ACC112 (cell line): ENCODE results near the gene ALG12.

Experiments used
- H2AFZ ChIP-seq: fragments of 200-600 bp; sonication (generic); one replicate; pipeline ENCODE4 v1.6.0; 2017; ENCODE audit warnings: antibody characterized with exemption, low read length; ENCODE audit not compliant: unreplicated experiment
- H3K27ac ChIP-seq: fragments of 200-600 bp; sonication (generic); 2 replicates; pipeline ENCODE4 v1.5.1; 2014; ENCODE audit warnings: low read depth, mild to moderate bottlenecking, antibody characterized with exemption, low read length, moderate library complexity
- H3K27me3 ChIP-seq: fragments of 200-600 bp; sonication (generic); 2 replicates; pipeline ENCODE4 v1.6.1; 2014; ENCODE audit warnings: mild to moderate bottlenecking, antibody characterized with exemption, low read length, moderate library complexity, mixed read lengths; ENCODE audit not compliant: insufficient read depth
- H3K36me3 ChIP-seq: fragments of 200-600 bp; sonication (generic); 2 replicates; pipeline ENCODE4 v1.6.1; 2016; ENCODE audit warnings: mild to moderate bottlenecking, antibody characterized with exemption, low read length, moderate library complexity, mixed read lengths; ENCODE audit not compliant: insufficient read depth
- H3K4me1 ChIP-seq: fragments of 200-600 bp; sonication (generic); one replicate; pipeline ENCODE4 v1.6.1; 2016; ENCODE audit warnings: low read length, mixed read lengths; ENCODE audit not compliant: insufficient read depth, unreplicated experiment, control insufficient read depth
- H3K4me3 ChIP-seq: fragments of 200-600 bp; sonication (generic); 2 replicates; pipeline ENCODE4 v1.5.1; 2014; ENCODE audit warnings: mild to moderate bottlenecking, low read depth, low read length
- H3K79me2 ChIP-seq: fragments of 200-600 bp; sonication (generic); one replicate; pipeline ENCODE4 v1.6.0; 2016; ENCODE audit warnings: low read length; ENCODE audit not compliant: control insufficient read depth, unreplicated experiment, insufficient read depth

ALG12 gene

DNA sequence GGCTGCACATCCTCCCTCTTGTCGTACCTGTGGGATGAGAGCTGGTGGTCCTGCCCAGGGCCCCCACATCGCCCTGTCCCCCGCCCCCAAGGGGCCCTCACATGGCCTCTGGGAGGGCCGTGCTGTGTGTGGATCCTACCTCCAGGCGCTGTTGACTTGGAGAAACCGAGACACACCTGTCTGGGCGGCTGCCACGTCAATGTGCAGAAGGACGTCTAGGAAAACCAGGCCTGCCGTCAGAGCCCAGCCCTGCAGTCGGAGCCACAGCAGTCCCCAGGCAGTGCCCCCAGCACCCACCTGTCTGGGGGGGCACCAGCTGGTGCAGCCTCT, 14.2 kb downstream of the ALG12 start:
- no peak overlapping the region for H2AFZ ChIP-seq
- no peaks in the 10 kb centered on the region for H3K36me3 ChIP-seq
- no peak overlapping the region for H3K27ac ChIP-seq
- H3K79me2 ChIP-seq: no peaks in the 10 kb centered on the region
- H3K4me3 ChIP-seq: no peak overlapping the region
- H3K27me3 ChIP-seq: no peaks in the 10 kb centered on the region
- H3K4me1 ChIP-seq: no peaks in the 10 kb centered on the region

DNA sequence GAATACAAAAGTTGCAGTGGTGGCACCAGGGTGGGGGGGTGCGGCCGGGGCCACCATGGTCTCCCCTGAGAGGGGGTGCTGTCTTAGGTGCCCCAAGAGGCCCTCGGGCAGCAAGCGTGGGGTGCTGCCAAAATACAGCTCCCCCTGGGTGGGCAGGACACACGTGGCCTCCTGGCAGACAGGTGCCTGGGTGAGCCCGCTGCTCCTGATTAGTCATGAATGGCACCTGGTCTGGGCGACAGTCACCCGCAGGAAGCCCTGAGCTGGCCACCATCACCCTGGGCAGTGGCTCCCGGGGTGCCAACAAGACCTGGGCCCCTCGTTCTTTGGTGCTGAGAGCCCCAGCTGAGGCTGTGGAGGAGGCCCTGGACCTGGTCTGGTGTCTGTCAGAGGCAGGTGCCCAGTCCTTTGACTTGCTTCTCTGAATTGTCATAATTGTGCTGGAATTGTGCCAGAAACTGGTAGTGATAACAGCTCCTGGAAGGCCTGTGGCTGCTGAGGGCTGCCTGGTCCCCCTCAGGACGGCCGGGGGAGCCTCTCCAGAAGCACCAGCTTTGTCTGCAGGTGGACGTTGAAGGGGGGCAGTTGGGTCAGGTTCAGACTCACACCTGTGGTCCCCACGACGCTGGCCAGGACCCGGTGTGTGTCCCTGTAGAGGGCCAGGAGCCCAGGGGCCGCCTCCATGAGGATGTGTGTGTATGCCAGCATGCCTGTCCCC, 14.8 kb downstream of the ALG12 start:
- Histone ChIP-seq H3K36me3 (no peaks in the 10 kb centered on the region), H3K4me3 (no peak overlapping the region), H3K27me3 (no peaks in the 10 kb centered on the region), H3K4me1 (no peaks in the 10 kb centered on the region), H2AFZ (no peak overlapping the region), H3K79me2 (no peaks in the 10 kb centered on the region), H3K27ac (no peak overlapping the region)

DNA sequence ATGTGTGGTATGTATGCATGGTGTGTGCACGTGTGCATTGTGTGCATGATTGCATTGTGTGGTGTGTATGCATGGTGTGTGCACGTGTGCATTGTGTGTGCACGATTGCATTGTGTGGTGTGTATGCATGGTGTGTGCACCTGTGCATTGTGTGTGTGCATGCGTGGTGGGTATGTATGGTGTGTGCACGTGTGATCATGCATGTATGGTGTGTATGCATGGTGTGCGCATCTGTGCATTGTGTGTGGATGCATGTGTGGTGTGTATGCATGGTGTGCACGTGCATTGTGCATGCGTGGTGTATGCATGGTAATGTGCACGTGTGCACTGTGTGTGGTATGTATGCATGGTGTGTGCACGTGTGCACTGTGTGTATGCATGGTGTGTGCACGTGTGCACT, 16.8 kb downstream of the ALG12 start:
- no peaks in the 10 kb centered on the region for H3K79me2 ChIP-seq
- H3K4me3 ChIP-seq: no peak overlapping the region
- no peak overlapping the region for H2AFZ ChIP-seq
- no peaks in the 10 kb centered on the region for H3K27me3 ChIP-seq
- H3K36me3 ChIP-seq: no peaks in the 10 kb centered on the region
- no peak overlapping the region for H3K27ac ChIP-seq
- H3K4me1 ChIP-seq: no peaks in the 10 kb centered on the region

DNA sequence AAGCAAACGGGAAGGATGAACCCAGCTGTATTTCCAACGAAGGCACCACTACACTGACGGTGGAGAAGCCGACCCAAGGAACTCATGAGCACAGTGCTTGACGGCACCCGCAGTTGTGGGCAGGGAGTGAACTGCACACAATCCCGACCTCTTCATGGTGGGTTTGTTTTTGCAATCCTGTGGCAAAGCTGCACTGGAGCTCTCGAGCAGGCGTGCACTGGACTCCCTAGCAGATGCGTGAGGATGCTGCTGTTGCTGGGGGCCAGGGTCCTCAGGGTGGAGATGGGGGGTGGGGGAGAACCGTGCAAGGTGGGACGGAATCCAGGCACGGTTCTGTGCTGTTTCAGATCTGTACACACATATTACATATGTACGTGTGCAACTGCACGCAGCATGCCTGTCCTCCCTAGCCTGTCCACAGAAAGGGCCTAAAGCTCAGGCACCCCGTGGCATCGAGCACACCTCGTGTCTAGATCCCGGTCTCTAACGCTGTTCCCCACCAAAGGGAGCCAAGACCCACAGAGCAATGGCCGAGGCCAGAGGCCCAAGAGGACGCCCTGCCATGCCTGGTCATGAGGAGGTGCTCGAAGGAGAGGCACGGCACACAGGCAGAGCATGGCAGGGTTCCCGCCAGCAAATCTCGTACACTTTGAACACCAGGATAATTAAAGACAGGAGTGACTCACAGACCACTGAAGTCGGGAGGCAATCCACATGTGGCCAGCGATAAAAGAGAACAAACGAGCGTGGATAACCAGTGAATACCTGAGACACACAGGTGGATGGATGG, 17.6 kb downstream of the ALG12 start:
- H3K4me1 ChIP-seq: no peaks in the 10 kb centered on the region
- no peaks in the 10 kb centered on the region for H3K36me3 ChIP-seq
- H2AFZ ChIP-seq: no peak overlapping the region
- H3K27me3 ChIP-seq: no peaks in the 10 kb centered on the region
- H3K79me2 ChIP-seq: no peaks in the 10 kb centered on the region
- H3K4me3 ChIP-seq: no peak overlapping the region
- H3K27ac ChIP-seq: no peak overlapping the region

DNA sequence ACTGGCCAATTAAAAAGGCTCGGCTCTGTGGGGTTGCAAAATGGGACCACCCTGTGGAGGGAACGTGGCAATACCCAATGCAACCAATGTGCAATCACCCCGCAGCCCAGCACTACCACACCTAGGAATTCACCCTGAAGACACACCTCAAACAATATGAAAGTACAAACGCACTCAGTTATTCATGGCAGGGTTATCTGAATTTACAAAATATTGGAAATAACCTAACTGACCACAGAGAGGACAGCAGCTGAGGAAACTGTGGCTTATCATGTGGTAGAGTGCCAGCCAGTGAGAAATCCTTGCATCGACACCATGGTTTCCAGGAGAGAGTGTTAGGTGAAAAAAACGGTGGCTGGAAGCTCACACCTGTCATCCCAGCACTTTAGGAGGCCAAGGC, 18.7 kb downstream of the ALG12 start:
- no peak overlapping the region for H3K27ac ChIP-seq
- H3K36me3 ChIP-seq: no peaks in the 10 kb centered on the region
- no peak overlapping the region for H2AFZ ChIP-seq
- H3K4me1 ChIP-seq: no peaks in the 10 kb centered on the region
- H3K79me2 ChIP-seq: no peaks in the 10 kb centered on the region
- H3K27me3 ChIP-seq: no peaks in the 10 kb centered on the region
- no peak overlapping the region for H3K4me3 ChIP-seq

DNA sequence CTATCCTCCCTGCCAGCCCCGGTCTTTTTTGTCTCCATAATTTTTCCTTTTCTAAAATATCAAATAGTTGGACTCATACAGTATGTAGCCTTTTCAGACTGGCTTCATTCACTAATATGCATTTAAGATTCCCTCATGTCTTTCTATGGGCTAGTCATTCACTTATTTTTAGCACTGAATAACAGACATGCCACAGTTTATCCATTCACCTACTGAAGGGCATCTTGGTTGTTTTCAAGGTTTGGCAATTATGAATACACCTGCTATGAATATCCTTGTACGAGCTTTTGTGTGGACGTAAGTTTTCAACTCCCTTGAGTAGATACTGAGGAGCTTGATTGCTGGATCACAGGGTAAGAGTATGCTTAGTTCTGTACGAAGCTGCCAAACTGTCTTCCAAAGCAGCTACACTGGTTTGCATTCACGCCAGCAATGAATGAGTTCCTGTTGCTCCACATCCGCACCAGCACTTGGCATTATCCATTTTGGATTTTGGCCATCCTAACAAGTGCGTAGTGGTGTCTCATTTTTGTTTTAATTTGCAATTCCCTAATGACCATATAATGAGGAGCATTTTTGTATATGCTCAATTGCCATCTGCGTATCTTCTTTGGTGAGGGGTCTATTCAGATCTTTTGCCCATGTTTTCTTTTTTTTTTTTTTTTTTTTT, 21.1 kb downstream of the ALG12 start:
- H3K4me1 ChIP-seq: no peaks in the 10 kb centered on the region
- H2AFZ ChIP-seq: no peak overlapping the region
- H3K79me2 ChIP-seq: no peaks in the 10 kb centered on the region
- H3K36me3 ChIP-seq: no peaks in the 10 kb centered on the region
- H3K27ac ChIP-seq: no peak overlapping the region
- no peaks in the 10 kb centered on the region for H3K27me3 ChIP-seq
- no peak overlapping the region for H3K4me3 ChIP-seq

DNA sequence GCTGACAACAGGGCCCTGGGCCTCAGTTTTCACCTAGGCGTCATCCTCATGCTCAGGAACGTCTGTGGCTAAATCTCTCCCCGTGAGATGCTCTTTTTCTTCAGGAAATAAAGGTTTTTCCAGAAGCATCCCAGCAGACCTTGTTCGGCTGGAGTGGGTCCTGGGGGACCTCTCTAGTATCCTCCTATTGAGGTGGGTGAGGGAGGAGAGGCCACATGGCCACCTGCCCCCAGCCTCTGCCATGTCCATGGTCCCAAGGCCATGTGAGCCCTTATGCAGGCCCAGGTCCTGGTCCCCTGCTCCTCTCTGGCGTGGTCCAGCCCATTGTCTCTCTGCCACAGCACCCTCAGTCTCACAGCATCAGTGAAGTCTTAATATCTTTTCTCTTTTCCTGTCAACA, 22.0 kb downstream of the ALG12 start:
- Histone ChIP-seq H3K4me1 (no peaks in the 10 kb centered on the region), H2AFZ (no peak overlapping the region), H3K79me2 (no peaks in the 10 kb centered on the region), H3K36me3 (no peaks in the 10 kb centered on the region), H3K27ac (no peak overlapping the region), H3K27me3 (no peaks in the 10 kb centered on the region), H3K4me3 (no peak overlapping the region)

DNA sequence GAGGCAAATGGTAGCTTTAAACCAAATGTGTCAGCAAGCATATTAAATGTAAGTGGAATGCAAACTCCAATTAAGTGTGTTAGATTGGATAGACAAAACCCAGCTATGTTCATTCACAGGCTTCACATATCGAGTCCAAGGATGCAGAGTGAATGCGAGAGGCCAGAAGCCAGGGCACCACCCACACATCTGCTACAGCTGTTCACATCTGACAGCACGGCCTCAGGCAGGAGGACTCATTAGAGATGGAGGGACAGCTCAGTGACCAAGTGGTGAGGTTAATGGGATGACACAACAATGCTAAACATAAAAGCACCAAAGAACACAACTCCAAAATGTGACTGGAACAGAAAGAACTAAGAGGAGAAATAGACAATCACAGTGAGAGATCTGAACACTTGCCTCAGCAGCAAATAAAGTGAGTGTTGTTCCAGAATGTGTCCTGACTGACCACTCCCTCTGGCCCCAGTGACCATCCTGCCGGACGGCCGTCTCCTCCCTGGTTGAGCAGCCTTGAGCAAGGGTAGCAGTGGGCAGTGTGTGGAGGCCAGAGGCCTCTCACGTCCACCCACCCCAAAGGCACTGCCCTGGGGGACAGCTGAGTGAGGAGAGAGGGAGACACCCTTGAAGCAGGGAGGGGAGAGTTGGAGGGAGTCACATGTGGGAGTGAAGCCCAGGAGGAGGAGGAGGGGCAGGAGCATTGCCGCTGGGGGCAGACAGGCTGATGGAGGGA, 23.8 kb downstream of the ALG12 start:
- Histone ChIP-seq H2AFZ (no peak overlapping the region), H3K79me2 (no peaks in the 10 kb centered on the region), H3K4me1 (no peaks in the 10 kb centered on the region), H3K36me3 (0 out of 2 replicates have a peak, but pooled peaks cover 4% of the 10 kb centered on the region), H3K27ac (no peak overlapping the region), H3K27me3 (no peaks in the 10 kb centered on the region), H3K4me3 (no peak overlapping the region)

DNA sequence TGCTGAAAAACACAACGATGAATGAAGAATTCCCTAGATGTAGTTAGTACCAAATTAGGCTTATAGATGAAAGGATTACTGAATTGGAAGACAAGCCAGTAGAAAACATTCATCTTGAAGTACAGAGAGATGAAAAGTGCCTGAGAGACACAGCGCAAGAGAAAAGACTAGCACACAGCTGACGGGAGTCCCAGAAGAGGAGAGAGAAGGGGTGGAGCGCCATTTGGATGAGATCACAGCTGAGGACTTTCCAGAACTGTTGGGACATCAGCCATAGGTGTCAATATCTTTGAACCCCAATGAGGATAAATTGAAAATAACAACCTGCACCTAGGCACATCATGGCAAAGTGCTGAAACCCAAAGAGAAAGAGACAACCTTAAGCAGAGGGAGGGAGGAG, 25.2 kb downstream of the ALG12 start:
- Histone ChIP-seq H3K36me3 (peaks cover 17% of the 10 kb centered on the region), H3K79me2 (no peaks in the 10 kb centered on the region), H3K27me3 (no peaks in the 10 kb centered on the region), H3K4me1 (no peaks in the 10 kb centered on the region), H2AFZ (no peak overlapping the region), H3K27ac (no peak overlapping the region), H3K4me3 (no peak overlapping the region)

DNA sequence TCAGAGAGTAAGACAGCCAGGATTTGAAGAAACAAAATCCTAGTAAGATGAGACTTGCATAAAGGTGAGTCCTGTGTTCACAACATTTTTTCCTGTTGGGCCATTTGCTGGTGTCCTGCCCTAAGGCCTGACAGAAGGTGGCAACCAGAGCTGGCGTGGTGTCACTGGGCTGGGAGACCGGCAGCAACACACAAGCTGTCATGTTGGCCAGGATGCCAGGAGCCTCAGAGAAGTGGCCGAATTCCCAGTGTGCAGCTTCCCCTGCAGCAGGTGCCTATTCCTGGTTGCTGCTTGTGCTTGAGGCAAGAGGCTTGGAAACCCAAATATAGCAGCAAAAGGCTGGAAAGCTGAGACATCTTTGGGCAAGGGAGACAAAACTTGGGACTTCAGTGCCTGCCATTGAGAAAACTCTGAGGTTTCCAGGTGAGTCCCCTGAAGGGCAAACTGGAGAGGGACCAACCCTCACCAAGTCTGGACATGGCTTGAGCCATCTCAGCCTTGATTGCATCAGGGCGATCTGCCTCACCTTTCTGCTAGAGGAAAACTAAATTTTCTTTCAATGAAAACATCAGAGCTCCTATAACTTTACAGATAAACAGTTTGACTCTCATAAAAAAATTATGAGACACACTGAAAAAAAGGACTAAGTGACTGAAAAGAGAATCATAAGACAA, 25.9 kb downstream of the ALG12 start:
- Histone ChIP-seq H3K36me3 (peaks cover 23% of the 10 kb centered on the region), H3K79me2 (no peaks in the 10 kb centered on the region), H3K4me3 (no peak overlapping the region), H3K4me1 (no peaks in the 10 kb centered on the region), H2AFZ (no peak overlapping the region), H3K27ac (no peak overlapping the region), H3K27me3 (no peaks in the 10 kb centered on the region)
